CD8-positive, alpha-beta memory T cell (primary cell): ENCODE data around the gene MACF1. TPM values are rescaled to one million over a fixed set of nuclear protein-coding genes. Genes with fewer than 3 reads are reported as not detected.

Source experiments
- CTCF ChIA-PET: fragments of 350-600 bp; sonication (Branson Sonifier 250); formaldehyde crosslinking; loops from one replicate; lab custom pipeline; 2021; ENCODE audit warnings: antibody characterized with exemption; lab: Charles Lee
- POLR2A ChIA-PET: fragments of 350-600 bp; sonication (Branson Sonifier 250); formaldehyde crosslinking; loops from one replicate; lab custom pipeline; 2021; ENCODE audit warnings: antibody characterized with exemption; lab: Charles Lee
- DNase-seq, 5 donors: peaks; one replicate each; pipeline versions ENCODE4 v3.0.0 to v3.0.0-alpha.2; 2020 to 2022; ENCODE audit warnings: mixed read lengths in 1 of 5
- H3K27ac ChIP-seq: one replicate; pipeline ENCODE4 v1.7.0; 2013; ENCODE audit warnings: low read depth, mild to moderate bottlenecking, low read length, moderate library complexity
- H3K27me3 ChIP-seq: 2 replicates; pipeline ENCODE4 v1.7.0; 2013; ENCODE audit warnings: low read length, mild to moderate bottlenecking; ENCODE audit not compliant: insufficient read depth, poor library complexity, severe bottlenecking
- H3K36me3 ChIP-seq: 2 replicates; pipeline ENCODE4 v1.7.0; 2013; ENCODE audit warnings: mild to moderate bottlenecking, low read length, moderate library complexity; ENCODE audit not compliant: insufficient read depth
- H3K4me1 ChIP-seq: 2 replicates; pipeline ENCODE4 v1.7.0; 2013; ENCODE audit warnings: mild to moderate bottlenecking, low read length, moderate library complexity; ENCODE audit not compliant: insufficient read depth
- H3K4me3 ChIP-seq: 2 replicates; pipeline ENCODE4 v1.7.0; 2013; ENCODE audit warnings: mild to moderate bottlenecking, low read length
- H3K9me3 ChIP-seq: 2 replicates; pipeline ENCODE4 v1.7.0; 2013; ENCODE audit warnings: mild to moderate bottlenecking, low read length
- H3K27ac Mint-ChIP-seq, 8 donors: one replicate each; pipeline ENCODE4 v1.8.0; 2020 to 2021; ENCODE audit warnings: mixed read lengths in 8 of 8, mild to moderate bottlenecking in 6 of 8, inconsistent platforms in 3 of 8, moderate library complexity in 3 of 8
- H3K27me3 Mint-ChIP-seq, 2 donors: one replicate each; pipeline ENCODE4 v1.8.0; 2020 to 2021; ENCODE audit warnings: mixed read lengths in 2 of 2, mild to moderate bottlenecking in 1 of 2, moderate library complexity in 1 of 2
- H3K36me3 Mint-ChIP-seq, 3 donors: one replicate each; pipeline ENCODE4 v1.8.0; 2020 to 2021; ENCODE audit warnings: mixed read lengths in 3 of 3, inconsistent platforms in 1 of 3, mild to moderate bottlenecking in 1 of 3
- H3K4me1 Mint-ChIP-seq, 3 donors: one replicate each; pipeline ENCODE4 v1.8.0; 2020 to 2021; ENCODE audit warnings: mixed read lengths in 3 of 3, inconsistent platforms in 1 of 3, mild to moderate bottlenecking in 1 of 3
- H3K4me3 Mint-ChIP-seq, 7 donors: one replicate each; pipeline ENCODE4 v1.8.0; 2020 to 2021; ENCODE audit warnings: mixed read lengths in 7 of 7, mild to moderate bottlenecking in 6 of 7, moderate library complexity in 4 of 7, inconsistent platforms in 2 of 7
- H3K9me3 Mint-ChIP-seq, 5 donors: one replicate each; pipeline ENCODE4 v1.8.0; 2020 to 2022; ENCODE audit warnings: mixed read lengths in 5 of 5, mild to moderate bottlenecking in 3 of 5, moderate library complexity in 2 of 5, inconsistent platforms in 1 of 5
- polyA plus RNA-seq: library from polyadenylated mRNA; unstranded; fragments of 300-500 nt; fragmentation: Illumina TruSeq; gene quantifications from one replicate; pipeline ENCODE4 v1.2.3, GENCODE V29; 2021
- total RNA-seq, 2 experiments: library from RNA; stranded (reverse); gene quantifications; one replicate each; pipeline ENCODE4 v1.2.3, GENCODE V29; 2021

MACF1 gene
- total and polyA plus RNA-seq, 3 experiments from 2014 or later: 87.6 to 154 (median 151) TPM

DNA sequence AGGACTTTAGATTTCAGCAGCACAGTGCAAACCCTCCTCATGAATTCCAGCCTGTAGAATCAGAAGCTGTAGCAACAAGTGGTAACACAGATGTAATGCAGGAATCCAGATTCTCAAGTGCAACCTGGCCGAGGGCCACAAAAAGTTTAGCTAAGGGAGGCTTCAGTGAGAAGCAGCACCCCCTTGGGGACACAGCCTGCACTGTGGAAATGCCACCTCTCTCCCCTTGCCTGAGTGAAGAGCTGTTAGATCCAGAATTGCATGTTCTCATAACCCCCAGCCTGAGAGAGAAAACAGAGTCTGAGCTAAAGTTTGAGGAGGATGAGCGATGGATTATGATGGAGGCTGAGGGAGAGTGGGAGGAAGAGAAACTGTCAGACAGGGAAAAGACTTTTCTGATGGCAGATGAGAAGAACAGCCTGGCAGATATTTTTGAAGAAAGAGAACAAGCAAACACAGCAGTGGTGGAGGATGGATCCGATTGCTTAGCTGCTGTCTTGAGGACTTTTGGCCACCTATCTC, 206.5 kb downstream of the MACF1 start:
- H3K27me3 Mint-ChIP-seq: no peaks in the 10 kb centered on the region
- H3K36me3 Mint-ChIP-seq: peaks cover 0 to 39% (median 4%) of the 10 kb centered on the region in 3 donors
- H3K27ac Mint-ChIP-seq: peak overlapping the region in 7 of 8 donors; percentile 3 to 84 (median 24)
- Histone ChIP-seq H3K36me3 (no peaks in the 10 kb centered on the region), H3K27ac (no peak overlapping the region), H3K9me3 (no peaks in the 10 kb centered on the region), H3K27me3 (no peaks in the 10 kb centered on the region), H3K4me3 (no peak overlapping the region), H3K4me1 (peaks cover 32% of the 10 kb centered on the region)
- H3K9me3 Mint-ChIP-seq: no peaks in the 10 kb centered on the region
- ChIA-PET CTCF (interaction anchor here (0.8 to 3.2 kb wide), 20 partner anchors 9 to 312 kb away, joined by 3 to 23 read pairs (median 6); no protein-coding TSS in a partner anchor), POLR2A (interaction anchor here (0.6 to 0.9 kb wide), 3 partner anchors 10 to 281 kb away, joined by 3 to 6 read pairs (median 5); no protein-coding TSS in a partner anchor)
- DNase-seq: peak; percentile 10 to 74 (median 30)
- H3K4me3 Mint-ChIP-seq: peak overlapping the region in 5 of 7 donors; percentile 1 to 57 (median 12)
- peaks cover 59 to 74% (median 69%) of the 10 kb centered on the region in 3 donors for H3K4me1 Mint-ChIP-seq

- no peaks in the 10 kb centered on the region for H3K27me3 Mint-ChIP-seq
- Histone ChIP-seq H3K9me3 (no peaks in the 10 kb centered on the region), H3K36me3 (no peaks in the 10 kb centered on the region), H3K27ac (no peak overlapping the region), H3K4me3 (no peak overlapping the region), H3K27me3 (no peaks in the 10 kb centered on the region), H3K4me1 (peaks cover 32% of the 10 kb centered on the region)
- ChIA-PET POLR2A (interaction anchor here (0.6 kb wide), 1 partner anchor 280 kb away, joined by 5 read pairs; no protein-coding TSS in a partner anchor), CTCF (interaction anchor here (0.9 to 3.2 kb wide), 18 partner anchors 8 to 313 kb away, joined by 3 to 23 read pairs (median 6); no protein-coding TSS in a partner anchor)
- no peak for DNase-seq
- no peaks in the 10 kb centered on the region for H3K9me3 Mint-ChIP-seq
- H3K4me1 Mint-ChIP-seq: peaks cover 58 to 72% (median 71%) of the 10 kb centered on the region in 3 donors
- peak overlapping the region in 1 of 7 donors; percentile 49 for H3K4me3 Mint-ChIP-seq
- peak overlapping the region in 5 of 8 donors; percentile 1 to 84 (median 61) for H3K27ac Mint-ChIP-seq
- H3K36me3 Mint-ChIP-seq: peaks cover 0 to 42% (median 4%) of the 10 kb centered on the region in 3 donors
These were observed 207.3 kb downstream of the MACF1 start for GRCh38 chr1:39411526-39412478.

DNA sequence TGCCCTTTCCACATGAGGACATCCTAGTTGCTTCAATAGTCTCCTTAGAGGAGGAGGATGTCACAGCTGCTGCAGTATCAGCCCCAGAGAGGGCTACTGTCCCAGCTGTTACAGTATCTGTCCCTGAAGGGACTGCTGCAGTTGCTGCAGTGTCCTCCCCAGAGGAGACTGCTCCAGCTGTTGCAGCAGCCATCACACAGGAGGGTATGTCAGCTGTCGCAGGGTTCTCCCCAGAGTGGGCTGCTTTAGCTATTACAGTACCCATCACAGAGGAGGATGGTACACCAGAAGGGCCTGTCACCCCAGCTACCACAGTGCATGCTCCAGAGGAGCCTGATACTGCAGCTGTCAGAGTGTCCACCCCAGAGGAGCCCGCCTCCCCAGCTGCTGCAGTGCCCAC, 208.4 kb downstream of the MACF1 start:
- ChIA-PET POLR2A (no interaction called here), CTCF (no interaction called here)
- Histone ChIP-seq H3K4me3 (no peak overlapping the region), H3K36me3 (no peaks in the 10 kb centered on the region), H3K4me1 (peaks cover 25% of the 10 kb centered on the region), H3K27ac (no peak overlapping the region), H3K27me3 (no peaks in the 10 kb centered on the region), H3K9me3 (no peaks in the 10 kb centered on the region)
- H3K36me3 Mint-ChIP-seq: peaks cover 0 to 42% (median 4%) of the 10 kb centered on the region in 3 donors
- H3K27ac Mint-ChIP-seq: peak overlapping the region in 1 of 8 donors; percentile 13
- H3K9me3 Mint-ChIP-seq: no peaks in the 10 kb centered on the region
- H3K4me3 Mint-ChIP-seq: no peak overlapping the region
- no peak for DNase-seq
- no peaks in the 10 kb centered on the region for H3K27me3 Mint-ChIP-seq
- peaks cover 47 to 67% (median 62%) of the 10 kb centered on the region in 3 donors for H3K4me1 Mint-ChIP-seq

- peaks cover 0 to 46% (median 8%) of the 10 kb centered on the region in 3 donors for H3K36me3 Mint-ChIP-seq
- no peaks in the 10 kb centered on the region for H3K36me3 ChIP-seq
- peaks cover 50 to 68% (median 65%) of the 10 kb centered on the region in 3 donors for H3K4me1 Mint-ChIP-seq
- no peaks in the 10 kb centered on the region for H3K9me3 ChIP-seq
- no peaks in the 10 kb centered on the region for H3K27me3 ChIP-seq
- no peaks in the 10 kb centered on the region for H3K9me3 Mint-ChIP-seq
- no peaks in the 10 kb centered on the region for H3K27me3 Mint-ChIP-seq
- peak overlapping the region in 1 of 7 donors; percentile 7 for H3K4me3 Mint-ChIP-seq
- DNase-seq: no peak
- ChIA-PET POLR2A (no interaction called here), CTCF (no interaction called here)
- no peak overlapping the region for H3K27ac ChIP-seq
- no peak overlapping the region for H3K4me3 ChIP-seq
- peak overlapping the region in 2 of 8 donors; percentile 21 to 23 for H3K27ac Mint-ChIP-seq
- H3K4me1 ChIP-seq: peaks cover 21% of the 10 kb centered on the region
These were observed 209.5 kb downstream of the MACF1 start for GRCh38 chr1:39413902-39414528.

GRCh38 chr1:39415553-39415952, 211.1 kb downstream of the MACF1 start:
- no peak overlapping the region for H3K27ac ChIP-seq
- DNase-seq: no peak
- Mint-ChIP-seq H3K36me3 (peaks cover 0 to 51% (median 8%) of the 10 kb centered on the region in 3 donors), H3K4me1 (peaks cover 43 to 62% (median 60%) of the 10 kb centered on the region in 3 donors), H3K4me3 (no peak overlapping the region), H3K27ac (peak overlapping the region in 1 of 8 donors; percentile 55), H3K27me3 (no peaks in the 10 kb centered on the region), H3K9me3 (no peaks in the 10 kb centered on the region)
- ChIA-PET CTCF (no interaction called here), POLR2A (no interaction called here)
- H3K27me3 ChIP-seq: no peaks in the 10 kb centered on the region
- peaks cover 10% of the 10 kb centered on the region for H3K4me1 ChIP-seq
- H3K36me3 ChIP-seq: no peaks in the 10 kb centered on the region
- no peaks in the 10 kb centered on the region for H3K9me3 ChIP-seq
- no peak overlapping the region for H3K4me3 ChIP-seq

DNA sequence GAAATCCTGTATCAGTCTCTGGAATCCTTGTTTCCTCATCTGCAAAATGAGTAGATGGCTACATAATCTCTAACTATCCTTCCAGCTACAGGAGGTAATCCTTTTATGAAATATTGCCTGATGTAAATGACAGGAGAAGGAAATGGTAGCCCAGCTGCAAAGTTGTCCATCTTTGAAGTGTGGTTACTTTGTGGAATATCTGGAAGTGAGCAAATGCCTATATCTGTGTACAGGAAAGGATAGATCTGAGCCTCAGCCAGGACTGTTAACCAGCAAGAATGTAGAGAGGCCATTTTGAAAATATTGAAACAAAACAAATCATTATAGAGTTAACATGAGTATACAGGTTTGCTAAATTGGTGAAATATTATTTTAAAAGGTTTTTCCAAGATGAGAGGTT, 212.1 kb downstream of the MACF1 start:
- Histone ChIP-seq H3K9me3 (no peaks in the 10 kb centered on the region), H3K36me3 (no peaks in the 10 kb centered on the region), H3K4me1 (peaks cover 8% of the 10 kb centered on the region), H3K27me3 (no peaks in the 10 kb centered on the region), H3K27ac (no peak overlapping the region), H3K4me3 (no peak overlapping the region)
- ChIA-PET POLR2A (no interaction called here), CTCF (no interaction called here)
- DNase-seq: no peak
- H3K9me3 Mint-ChIP-seq: no peaks in the 10 kb centered on the region
- H3K27ac Mint-ChIP-seq: no peak overlapping the region
- H3K27me3 Mint-ChIP-seq: no peaks in the 10 kb centered on the region
- peaks cover 0 to 51% (median 9%) of the 10 kb centered on the region in 3 donors for H3K36me3 Mint-ChIP-seq
- peaks cover 36 to 56% (median 50%) of the 10 kb centered on the region in 3 donors for H3K4me1 Mint-ChIP-seq
- H3K4me3 Mint-ChIP-seq: no peak overlapping the region

GRCh38 chr1:39418236-39418635, 213.7 kb downstream of the MACF1 start:
- Mint-ChIP-seq H3K9me3 (no peaks in the 10 kb centered on the region), H3K27ac (peak overlapping the region in 7 of 8 donors; percentile 18 to 93 (median 51)), H3K36me3 (peaks cover 8 to 50% (median 16%) of the 10 kb centered on the region in 3 donors), H3K4me3 (no peak overlapping the region), H3K27me3 (no peaks in the 10 kb centered on the region), H3K4me1 (peaks cover 33 to 48% (median 38%) of the 10 kb centered on the region in 3 donors)
- CTCF ChIA-PET: no interaction called here
- Histone ChIP-seq H3K27me3 (no peaks in the 10 kb centered on the region), H3K4me1 (peaks cover 8% of the 10 kb centered on the region), H3K27ac (no peak overlapping the region), H3K9me3 (no peaks in the 10 kb centered on the region), H3K4me3 (no peak overlapping the region), H3K36me3 (peaks cover 11% of the 10 kb centered on the region)
- POLR2A ChIA-PET: no interaction called here
- no peak for DNase-seq
